Measurements from ENCODE around the gene CLIP2. TPM values are rescaled to one million over a fixed set of nuclear protein-coding genes. Genes with fewer than 3 reads are reported as not detected.

The CLIP2 gene
- total and polyA plus RNA-seq, 2 of the 8 experiments (the other 6 are each of a cell fraction or from before 2014, with no cell fraction given): 8.3 to 41.5 TPM

- TF ChIP-seq SAP30 (IDR thresholded peaks at IDR 0.05; ENCODE audit: insufficient read depth, insufficient replicate concordance, low read length): no peak
Observed at GRCh38 chr7:74262639-74263398, 26.4 kb upstream of the CLIP2 start (continued).
